Testis (tissue), 2 donors: ENCODE data around the gene ATF1.
"Not testable (repeated sequence)": the region's sequence is repeated elsewhere in the genome, so short reads cannot be mapped to it uniquely, and the experiment has no call there.

Experiments
- POLR2A ChIP-seq: fragments of 450-650 bp; IDR thresholded peaks from one replicate; pipeline ENCODE4 v1.6.1; 2017; ENCODE audit warnings: antibody characterized with exemption, mild to moderate bottlenecking, moderate library complexity
- TF ChIP-seq, protein P1 (sequence below), 3 experiments: fragments of 450-650 bp in 2 of 3; fragments of 200-600 bp in 1 of 3; sonication (generic) in 1 of 3; IDR thresholded peaks; one replicate each; pipeline ENCODE4 v1.5.1; 2016 to 2019; ENCODE audit warnings: antibody characterized with exemption in 3 of 3, mild to moderate bottlenecking in 2 of 3, moderate library complexity in 1 of 3

DNA sequence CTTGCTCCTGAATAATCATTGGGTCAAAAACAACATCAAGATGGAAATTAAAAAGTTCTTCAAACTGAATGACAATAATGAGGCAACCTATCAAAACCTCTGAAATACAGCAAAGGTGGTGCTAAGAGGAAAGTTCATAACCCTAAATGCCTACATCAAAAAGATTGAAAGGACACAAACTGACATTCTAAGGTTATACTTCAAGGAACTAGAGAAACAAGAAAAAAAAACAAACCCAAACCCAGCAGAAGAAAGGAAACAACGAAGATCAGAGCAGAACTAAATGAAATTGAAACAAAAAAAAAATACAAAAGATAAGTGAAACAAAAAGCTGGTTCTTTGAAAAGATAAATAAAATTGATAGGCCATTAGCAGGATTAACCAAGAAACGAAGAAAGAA is 105.0 kb downstream of the ATF1 start:
- TF ChIP-seq, protein P1, sequence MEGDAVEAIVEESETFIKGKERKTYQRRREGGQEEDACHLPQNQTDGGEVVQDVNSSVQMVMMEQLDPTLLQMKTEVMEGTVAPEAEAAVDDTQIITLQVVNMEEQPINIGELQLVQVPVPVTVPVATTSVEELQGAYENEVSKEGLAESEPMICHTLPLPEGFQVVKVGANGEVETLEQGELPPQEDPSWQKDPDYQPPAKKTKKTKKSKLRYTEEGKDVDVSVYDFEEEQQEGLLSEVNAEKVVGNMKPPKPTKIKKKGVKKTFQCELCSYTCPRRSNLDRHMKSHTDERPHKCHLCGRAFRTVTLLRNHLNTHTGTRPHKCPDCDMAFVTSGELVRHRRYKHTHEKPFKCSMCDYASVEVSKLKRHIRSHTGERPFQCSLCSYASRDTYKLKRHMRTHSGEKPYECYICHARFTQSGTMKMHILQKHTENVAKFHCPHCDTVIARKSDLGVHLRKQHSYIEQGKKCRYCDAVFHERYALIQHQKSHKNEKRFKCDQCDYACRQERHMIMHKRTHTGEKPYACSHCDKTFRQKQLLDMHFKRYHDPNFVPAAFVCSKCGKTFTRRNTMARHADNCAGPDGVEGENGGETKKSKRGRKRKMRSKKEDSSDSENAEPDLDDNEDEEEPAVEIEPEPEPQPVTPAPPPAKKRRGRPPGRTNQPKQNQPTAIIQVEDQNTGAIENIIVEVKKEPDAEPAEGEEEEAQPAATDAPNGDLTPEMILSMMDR (IDR thresholded peaks at IDR 0.05) = not testable (repeated sequence)
- TF ChIP-seq POLR2A = not testable (repeated sequence)
